8988T (cell line): ENCODE data around the gene PLIN1.
"Not testable (repeated sequence)": the region's sequence is repeated elsewhere in the genome, so short reads cannot be mapped to it uniquely, and the experiment has no call there.

Experiments
- DNase-seq: peaks from one replicate; pipeline ENCODE4 v3.0.0; 2011

PLIN1 gene, protein sequence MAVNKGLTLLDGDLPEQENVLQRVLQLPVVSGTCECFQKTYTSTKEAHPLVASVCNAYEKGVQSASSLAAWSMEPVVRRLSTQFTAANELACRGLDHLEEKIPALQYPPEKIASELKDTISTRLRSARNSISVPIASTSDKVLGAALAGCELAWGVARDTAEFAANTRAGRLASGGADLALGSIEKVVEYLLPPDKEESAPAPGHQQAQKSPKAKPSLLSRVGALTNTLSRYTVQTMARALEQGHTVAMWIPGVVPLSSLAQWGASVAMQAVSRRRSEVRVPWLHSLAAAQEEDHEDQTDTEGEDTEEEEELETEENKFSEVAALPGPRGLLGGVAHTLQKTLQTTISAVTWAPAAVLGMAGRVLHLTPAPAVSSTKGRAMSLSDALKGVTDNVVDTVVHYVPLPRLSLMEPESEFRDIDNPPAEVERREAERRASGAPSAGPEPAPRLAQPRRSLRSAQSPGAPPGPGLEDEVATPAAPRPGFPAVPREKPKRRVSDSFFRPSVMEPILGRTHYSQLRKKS

DNA sequence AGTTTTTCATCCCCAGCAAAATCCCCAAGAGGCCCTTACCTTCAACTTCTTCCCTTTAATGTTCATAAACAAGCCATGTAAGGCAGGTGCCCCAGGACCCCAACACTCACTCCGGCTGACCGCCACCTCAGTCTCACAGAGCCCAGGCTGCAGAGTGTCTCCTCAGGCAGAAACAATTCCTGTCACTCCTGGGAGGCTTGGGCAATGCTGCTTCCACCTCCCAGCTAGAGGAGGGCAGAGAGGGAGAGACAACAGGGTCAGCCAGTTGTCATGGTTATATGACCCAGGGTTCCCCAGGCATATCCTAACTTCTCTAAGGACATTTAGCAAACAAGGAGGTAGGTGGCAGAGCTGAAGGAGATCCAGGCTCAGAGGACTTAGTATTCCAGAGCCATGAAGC, at the start of gene PLIN1:
Gene PLIN1, minus strand, starts transcription at position 156 of the 400 bp plus-strand sequence. CDS start 1,878 bp downstream, outside the sequence.
- no peak for DNase-seq

DNA sequence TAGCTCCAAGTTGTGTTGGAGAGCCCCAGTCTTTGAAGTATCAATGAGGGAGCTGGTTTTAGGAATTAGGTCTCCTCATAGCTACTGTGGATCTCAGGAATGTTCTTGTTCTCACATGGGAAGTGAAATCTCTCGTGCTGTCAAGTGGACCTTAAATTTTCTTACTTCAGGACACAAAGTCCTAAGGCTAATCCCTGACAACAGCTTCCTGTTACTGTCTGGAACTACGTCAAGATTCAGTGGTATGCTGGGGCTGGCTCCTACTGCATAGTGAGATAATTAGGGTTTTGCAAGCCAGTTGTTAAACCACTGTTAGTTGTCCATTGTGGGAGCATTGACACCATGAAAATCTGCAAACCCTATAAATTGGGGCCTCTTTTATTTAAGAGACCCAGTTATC, 49.1 kb upstream of the PLIN1 start:
- DNase-seq, result no peak

DNA sequence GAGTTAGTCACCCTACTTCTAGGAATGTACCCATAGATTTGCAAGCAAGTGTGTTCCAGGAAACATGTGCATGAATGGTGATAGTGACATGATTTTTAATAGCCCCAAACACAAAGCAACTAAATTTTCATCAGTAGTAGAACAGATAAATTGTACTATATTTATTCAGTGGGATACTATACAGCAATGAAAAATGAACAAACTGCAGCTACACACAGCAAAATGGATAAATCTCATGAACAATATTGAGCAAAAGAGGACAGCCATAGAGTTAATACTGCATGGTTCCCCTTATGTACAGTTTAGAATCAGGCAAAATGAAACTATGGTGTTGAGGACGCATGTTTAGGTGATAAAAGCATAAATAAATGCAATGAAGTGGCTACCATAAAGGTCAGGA, 45.9 kb upstream of the PLIN1 start:
- DNase-seq, result no peak

DNA sequence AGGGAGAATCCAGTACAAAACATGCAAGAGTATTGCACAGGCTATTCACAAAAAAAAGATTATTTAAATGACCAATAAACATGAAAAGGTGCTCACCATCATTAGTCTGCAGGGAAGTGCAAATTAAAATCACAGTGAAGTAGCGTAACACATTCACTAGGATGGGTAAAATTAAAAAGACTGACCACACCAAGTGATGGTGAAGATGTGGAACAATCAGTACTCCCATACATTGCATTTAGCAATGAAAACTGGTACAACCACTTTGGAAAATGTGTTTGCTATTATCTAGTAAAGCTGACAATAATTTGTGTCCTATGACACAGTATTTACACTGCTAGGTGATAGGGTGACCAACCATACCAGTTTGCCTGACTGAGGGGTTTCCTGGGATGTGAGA, 45.5 kb upstream of the PLIN1 start:
- DNase-seq, result no peak

DNA sequence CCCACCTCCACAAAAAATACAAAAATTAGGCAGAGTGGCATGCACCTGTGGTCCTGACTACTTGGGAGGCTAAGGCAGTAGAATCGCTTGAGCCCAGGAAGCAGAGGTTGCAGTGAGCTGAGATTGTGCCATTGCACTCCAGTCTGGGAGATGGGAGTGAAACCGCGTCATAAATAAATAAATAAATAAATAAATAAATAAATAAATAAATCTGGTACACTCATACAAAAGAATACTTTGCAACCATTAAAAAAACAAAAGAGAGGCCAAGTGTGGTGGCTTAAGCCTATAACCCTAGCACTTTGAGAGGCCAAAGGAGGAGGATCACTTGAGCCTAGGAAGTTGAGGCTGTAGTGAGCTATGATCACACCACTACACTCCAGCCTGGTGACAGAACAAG, 43.9 kb upstream of the PLIN1 start:
- no peak for DNase-seq

DNA sequence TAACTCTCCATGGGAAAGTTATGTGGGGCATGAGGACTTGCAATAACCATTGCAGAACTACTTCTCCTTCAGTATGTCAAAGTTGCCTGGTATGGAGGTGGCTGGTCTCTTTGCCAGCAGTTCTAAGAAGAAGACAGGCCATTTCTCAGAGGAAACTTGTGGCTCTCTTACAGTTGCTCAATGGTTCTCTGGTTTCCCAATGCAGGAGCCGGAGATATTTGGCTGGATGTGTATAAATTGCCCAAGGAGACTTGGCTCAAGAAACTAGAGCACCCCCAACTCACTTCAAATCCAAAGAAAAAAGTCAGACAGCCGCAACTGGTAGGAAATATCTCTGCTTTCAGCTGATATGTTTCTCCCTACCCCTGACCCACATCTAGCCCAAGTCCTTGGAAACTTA, 35.6 kb upstream of the PLIN1 start:
- DNase-seq, result no peak

DNA sequence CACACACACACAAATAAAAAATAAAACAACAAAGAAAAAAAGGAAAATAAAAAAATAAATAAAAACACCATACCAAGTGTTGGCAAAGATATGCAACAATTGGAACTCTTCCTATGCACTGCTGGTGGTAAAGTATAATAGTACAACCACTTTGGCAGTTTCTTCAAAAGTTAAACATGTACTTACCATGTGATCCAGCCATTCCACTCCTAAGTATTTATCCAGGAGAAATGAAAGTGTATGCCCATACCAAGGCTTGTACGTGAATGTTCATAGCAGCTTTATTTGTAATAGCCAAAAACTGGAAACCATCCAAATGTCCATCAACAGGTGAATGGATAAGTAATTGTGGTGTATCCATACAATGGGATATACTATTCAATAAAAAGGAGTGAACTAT, 28.4 kb upstream of the PLIN1 start:
- no peak for DNase-seq

DNA sequence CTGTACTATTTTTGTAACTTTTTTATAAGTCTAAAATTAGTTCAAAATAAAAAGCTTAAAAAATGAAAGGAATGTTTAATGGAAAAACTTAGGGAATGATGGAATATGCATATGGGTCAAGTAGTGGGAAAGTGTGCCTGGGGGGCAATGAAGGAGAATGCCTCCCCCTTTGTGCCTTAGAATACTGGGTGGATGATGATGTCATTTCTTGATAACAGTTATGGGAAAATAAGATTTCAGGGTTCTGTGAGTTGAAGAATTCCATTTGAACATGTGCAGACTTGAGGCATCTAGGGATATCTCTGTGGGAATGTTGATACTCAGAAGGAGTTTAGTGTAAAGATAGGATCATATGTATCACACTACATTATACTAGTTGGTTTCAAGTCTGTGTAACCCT, 25.2 kb upstream of the PLIN1 start:
- DNase-seq, result no peak

DNA sequence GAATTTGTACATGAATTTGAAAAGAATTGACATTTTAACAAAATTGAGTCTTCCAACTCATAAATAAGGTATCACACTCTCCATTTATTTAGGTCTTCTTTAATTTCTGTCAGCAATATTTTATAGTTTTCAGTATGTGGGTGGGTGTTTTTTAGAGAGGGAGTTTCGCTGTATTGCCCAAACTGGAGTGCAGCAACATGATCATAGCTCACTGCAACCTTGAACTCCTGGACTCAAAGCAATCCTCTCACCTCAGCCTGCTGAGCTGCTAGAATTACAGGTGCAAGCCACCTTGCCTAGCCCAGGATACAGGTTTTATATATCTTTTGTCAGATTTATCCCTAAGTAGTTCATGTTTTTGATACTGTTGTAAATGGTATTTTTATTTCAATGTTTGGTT, 16.0 kb upstream of the PLIN1 start:
- no peak for DNase-seq

DNA sequence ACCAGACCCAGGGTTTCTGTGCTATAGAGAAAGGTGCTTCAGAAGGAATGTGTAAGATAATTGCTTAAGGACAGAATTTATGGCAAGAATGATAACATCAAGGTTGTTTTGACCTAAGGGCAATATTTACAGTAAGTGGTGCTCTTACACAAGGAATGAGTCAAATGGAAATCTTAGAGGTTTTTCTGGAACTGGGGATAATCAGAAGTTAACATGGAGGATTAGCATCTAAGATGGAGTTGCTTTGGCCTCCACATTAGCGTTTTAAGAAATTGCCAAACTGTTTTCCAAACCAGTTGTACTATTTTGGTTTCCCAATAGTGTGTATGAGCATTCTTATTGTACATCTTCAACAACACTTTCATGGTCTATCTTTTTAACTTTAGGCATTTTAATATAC, 14.5 kb upstream of the PLIN1 start:
- no peak for DNase-seq

DNA sequence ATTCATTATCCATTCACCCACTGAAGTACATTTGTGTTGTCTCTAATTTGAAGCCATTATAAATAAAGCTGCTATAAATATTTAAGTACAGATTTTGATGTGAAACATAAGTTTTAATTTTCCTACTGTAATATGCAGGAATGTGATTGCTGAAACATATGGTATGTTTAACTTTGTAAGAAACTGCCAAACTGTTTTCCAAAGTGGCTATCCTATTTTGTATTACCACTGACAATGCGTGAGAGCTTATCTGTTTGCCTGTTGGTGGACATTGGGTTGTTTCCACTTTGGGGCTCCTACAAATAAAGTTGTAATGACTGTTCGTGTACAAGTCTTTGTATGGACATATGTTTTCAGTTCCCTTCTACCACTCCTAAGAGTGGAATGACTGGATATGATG, 13.9 kb upstream of the PLIN1 start:
- DNase-seq, result no peak

DNA sequence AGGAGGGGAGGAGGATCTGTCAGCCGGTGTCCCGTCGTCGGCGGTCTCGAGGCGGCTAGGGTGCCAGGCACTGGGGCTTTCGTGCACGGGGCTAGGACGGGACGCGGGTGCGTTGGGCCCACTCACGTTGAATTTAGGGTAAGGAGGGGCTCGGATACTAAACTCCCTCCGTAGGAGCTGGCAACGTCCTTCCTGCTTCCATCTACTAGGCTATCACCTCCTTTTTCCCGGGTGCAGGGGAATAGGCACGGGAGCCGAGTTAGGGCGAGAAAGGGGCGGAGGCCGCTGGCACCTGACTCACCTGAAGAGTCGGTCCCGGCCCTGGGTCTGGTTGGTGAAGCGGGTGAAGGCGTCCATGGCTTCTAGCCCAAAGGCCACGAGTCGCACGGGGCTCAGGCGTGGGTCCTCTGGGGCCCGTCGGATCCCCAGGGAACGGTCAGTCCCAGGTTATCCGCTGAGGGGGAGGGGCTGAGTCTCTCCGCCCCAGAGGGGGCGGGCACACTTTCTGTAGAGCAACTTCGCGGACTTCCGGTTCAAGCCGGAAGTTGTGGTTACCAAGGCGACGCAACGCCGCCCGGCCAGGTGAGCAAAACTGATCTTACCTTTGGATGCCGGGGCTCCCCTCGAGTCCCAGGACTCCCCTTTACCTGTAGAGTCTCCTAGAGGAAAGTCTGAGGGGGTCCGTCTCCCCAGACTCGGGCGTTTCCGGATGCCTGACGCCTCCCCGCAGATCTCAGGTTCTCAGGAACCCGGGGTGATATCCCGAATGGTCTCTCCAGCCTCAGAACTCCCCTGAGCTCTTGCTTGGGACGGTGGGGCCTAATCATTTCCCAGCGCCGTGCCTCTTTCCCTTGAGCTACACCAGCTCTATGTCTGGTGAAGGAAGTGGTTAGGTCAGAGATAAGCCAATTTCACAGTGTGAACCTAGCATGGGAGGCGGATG, 11.4 kb upstream of the PLIN1 start, which contains the start of the genes PEX11A and WDR93:
Gene PEX11A, minus strand, starts transcription at position 479 of the 943 bp plus-strand sequence. Its CDS starts 122 bp downstream, at position 357.
Gene WDR93, plus strand, starts transcription at position 536 of the 943 bp plus-strand sequence. CDS start 10,936 bp downstream, outside the sequence.
- DNase-seq, result no peak

DNA sequence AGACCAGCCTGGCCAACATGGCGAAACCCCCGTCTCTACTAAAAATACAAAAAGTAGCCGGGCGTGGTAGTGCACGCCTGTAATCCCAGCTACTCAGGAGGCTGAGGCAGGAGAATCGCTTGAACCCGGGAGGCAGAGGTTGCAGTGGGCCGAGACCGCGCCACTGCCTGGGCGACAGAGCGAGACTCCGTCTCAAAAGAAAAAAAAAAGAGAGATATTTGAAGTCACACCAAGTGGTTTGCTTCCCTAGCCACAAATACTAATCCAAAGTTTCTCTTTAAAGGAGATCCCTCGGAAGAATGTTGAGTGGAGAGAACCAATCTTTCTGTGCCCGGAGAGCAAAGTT, 10.7 kb upstream of the PLIN1 start:
- DNase-seq, result not testable (repeated sequence)

DNA sequence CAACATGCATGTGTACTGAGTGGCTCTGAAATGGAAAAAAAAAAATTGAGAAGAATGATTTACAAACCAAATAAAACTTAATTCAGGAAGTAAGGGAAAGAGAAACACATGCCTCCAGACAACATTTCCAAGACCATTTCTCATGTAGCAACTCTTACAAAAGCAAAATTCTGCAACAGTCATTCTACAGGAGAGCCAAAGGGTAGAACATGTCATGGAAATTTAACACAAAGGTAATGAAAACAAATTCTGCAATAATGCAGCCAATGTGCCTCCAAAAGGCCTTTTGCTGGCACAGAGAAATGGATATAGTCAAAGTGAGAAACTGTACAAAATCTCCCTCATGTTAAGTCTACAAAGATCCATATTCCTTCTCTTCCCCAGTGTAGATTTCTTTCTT, 7.4 kb upstream of the PLIN1 start:
- DNase-seq, result no peak

DNA sequence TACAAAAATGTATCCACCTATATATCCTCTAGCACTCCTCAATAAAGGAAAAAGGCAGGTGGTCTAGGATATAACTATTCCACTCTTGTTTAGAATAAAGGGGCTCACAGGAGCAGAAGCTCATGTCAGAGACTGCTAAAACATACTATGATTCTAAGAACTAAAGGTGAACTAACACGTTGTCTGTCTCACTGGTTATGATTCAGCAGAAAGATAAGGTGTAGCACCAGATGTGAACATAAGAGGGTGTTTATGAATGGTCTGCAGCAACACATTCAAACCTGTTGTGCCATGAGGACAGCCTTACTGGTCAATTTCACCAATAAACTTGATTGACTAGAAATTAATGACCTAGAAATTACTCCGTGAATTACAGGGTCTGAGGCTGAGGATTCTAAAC, 6.8 kb upstream of the PLIN1 start:
- no peak for DNase-seq

DNA sequence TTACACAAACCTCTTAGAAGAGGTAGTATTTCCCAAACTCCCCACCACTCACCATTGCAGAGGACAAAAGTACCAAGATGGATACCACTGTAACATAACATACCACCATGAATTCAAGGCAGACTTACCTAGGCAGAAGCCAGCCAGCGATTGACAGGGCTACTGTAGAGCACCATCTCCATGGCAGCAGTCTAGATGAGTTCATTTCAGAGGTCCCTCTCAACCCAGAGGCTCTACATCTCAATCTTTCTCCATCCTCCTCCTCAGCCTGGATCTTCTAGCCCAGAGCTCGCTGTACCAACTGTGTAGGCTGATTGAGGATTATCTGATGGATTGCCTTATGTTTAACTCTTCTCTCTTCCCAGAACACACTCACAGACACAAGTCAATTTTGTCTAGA, 2.0 kb upstream of the PLIN1 start:
- DNase-seq, result no peak

DNA sequence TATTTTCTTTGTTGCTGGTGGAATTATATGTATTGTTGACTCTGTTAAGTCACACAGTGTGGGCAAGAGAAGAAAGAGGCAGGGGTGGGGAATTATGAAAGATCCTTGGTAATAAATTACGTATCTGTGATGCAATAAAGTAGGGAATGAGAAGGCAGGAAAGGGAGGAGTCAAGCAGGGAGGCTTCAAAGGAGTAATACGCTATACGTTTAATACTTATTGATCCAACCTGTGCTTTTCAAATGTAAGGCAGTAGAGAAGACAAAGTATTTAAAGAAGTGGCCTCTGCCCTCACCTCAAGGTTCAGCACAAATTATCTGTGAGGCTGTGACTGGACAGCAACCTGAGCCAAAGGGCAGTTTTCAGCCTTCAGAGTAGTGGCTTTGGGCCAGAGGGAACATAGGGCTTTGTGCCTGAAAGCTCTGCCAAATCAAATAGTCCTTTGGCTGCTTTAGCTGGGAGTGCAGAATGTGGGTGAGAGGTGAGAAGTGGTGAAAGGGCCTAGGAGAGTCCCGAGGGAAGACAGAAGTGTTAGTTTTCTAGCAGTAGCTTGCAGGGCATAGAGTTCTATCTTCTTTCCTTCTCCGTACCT, 1.2 kb upstream of the PLIN1 start:
- DNase-seq, result no peak

DNA sequence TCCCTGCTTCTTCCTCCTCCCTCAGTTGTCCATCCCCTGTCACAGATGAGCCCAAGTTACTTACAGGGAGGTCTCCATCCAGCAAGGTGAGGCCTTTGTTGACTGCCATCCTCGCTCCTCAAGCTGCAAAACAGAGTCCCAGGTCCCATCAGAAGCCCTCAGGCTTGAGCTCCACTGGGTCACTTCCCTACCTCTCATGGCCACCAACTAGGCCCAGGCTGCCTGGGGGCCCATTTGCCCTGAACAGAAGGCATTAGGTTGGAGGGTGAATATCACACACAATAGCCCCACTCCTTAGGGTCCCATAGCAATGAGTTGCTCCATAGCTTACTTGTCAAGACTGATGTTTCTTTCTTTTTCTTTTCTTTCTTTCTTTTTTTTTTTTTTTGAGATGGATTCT, 1.8 kb downstream of the PLIN1 start:
- no peak for DNase-seq

DNA sequence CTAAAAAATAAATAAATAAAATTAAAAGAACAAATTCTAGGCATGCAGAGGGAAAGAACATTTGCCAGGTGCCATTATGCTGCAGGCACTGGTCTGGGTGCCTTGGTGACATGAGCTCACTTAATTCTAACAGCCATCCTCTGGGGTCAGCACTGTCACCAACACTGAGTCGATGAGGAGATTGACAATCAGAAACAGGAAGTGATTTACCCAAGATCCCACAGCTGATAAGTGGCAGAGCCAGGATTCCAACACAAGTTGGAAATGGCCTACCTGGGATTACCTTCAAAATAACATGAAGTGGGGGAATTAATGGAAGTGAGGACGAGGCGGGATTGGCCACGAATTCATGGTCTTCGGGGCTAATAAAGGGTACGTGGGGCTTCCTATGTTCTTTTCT, 3.6 kb downstream of the PLIN1 start:
- DNase-seq, result no peak

DNA sequence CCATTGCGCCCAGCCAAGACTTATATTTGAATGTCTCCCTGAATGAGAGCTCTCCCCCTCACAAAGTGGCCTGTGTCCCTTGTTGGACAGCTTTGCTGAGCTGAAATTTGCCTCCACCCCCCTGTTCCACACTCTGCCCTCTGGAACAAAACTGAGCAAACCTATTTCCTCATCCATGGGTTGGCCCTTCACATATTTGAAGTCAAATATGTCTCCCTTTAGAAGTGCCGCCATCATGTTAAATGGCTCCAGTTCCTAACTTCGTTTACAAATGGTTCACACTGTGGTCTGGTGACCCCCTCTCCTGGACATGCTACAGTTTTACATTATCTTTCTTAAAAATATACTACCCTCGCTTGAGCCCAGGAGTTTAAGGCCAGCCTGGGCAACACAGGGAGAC, 4.6 kb downstream of the PLIN1 start:
- no peak for DNase-seq

DNA sequence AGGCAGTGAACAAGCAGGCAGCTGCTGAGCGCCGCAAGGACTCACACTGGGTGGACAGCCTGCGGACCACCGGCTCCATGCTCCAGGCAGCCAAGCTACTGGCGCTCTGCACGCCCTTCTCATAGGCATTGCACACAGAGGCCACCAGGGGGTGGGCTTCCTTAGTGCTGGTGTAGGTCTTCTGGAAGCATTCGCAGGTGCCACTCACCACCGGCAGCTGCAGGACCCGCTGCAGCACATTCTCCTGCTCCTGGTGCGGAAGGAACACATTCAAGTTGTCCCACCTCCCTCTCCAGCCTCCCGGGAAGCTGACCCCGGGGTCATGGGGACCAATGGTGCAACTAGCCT, 6.0 kb downstream of the PLIN1 start:
- no peak for DNase-seq

DNA sequence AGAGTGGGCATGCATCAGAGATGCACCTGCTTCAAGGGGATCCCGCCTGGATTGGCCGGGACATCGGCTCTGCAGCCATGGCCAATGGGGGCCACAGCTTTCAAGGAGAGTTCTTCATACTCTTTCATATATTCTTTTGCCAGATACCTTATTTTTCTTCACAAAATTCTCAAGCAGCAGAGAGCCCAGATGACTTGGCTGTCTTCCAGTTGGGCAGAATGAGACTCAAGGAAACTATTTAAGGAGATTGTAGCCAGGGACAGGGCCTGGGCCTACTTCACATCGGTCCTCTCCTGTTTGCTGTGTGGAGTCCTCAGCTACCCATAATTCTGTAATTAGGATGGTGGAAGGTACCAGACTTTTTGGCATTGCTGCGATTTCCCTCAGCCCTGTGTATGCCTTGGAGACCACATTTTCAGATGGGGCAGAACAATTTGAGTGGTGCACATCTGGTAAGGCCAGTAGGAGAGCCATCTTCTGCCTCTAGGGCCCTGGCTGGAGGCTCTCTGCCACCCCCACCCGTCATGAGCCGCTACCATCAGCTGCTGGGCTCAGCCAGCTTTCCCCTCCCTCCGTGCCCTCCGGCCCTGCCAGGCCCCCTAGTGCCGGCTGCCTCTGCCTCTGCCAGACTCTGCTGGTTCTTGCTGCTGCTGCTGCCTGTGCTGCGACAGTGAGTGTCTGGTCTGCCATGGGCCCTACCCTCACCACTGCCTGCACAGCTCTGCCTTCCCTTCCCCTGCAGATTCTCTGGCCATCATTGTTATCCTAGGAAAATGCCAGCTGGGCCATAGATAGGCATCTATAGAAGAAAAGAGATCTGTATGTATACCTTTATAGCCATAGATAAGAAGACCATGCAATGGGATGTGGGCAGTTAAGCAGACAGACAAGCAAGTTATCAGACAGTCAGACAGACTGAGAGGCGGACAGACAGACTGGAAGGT, 6.7 kb downstream of the PLIN1 start:
- no peak for DNase-seq
